HEK293T (cell line): ENCODE measurements around the gene VAMP2.
A peak's percentile ranks its signal among the peaks of the same experiment; 100 is the strongest.

ENCODE experiments used
- CTCF ChIA-PET: fragments of 350-600 bp; formaldehyde crosslinking; extraction: SDS; loops from one replicate; lab custom pipeline; 2021; ENCODE audit warnings: antibody characterized with exemption, inconsistent platforms; lab: Yijun Ruan, JAX
- POLR2A ChIA-PET: fragments of 350-600 bp; formaldehyde crosslinking; extraction: SDS; loops from one replicate; lab custom pipeline; 2020; ENCODE audit warnings: antibody characterized with exemption, inconsistent platforms; lab: Yijun Ruan, JAX
- DNase-seq: peaks from one replicate; pipeline ENCODE4 v3.0.0; 2012; ENCODE audit warnings: mixed read lengths; ENCODE audit errors: extremely low spot score
- ARNT ChIP-seq: fragments of 450-650 bp; IDR thresholded peaks from 2 replicates; pipeline ENCODE4 v1.6.1; 2017; ENCODE audit warnings: mild to moderate bottlenecking
- BHLHE40 ChIP-seq: fragments of 450-650 bp; IDR thresholded peaks from 2 replicates; pipeline ENCODE4 v1.6.1; 2016; ENCODE audit warnings: mild to moderate bottlenecking, moderate library complexity, borderline replicate concordance
- CTBP1 ChIP-seq: fragments of 450-650 bp; IDR thresholded peaks from 2 replicates; pipeline ENCODE4 v1.6.1; 2016; ENCODE audit warnings: borderline replicate concordance
- ELF4 ChIP-seq: fragments of 450-650 bp; IDR thresholded peaks from 2 replicates; pipeline ENCODE4 v1.6.1; 2017; ENCODE audit warnings: antibody characterized with exemption
- FOXA1 ChIP-seq: fragments of 450-650 bp; IDR thresholded peaks from 2 replicates; pipeline ENCODE4 v1.6.1; 2016; ENCODE audit warnings: mild to moderate bottlenecking
- FOXK2 ChIP-seq: fragments of 450-650 bp; IDR thresholded peaks from 2 replicates; pipeline ENCODE4 v1.6.1; 2016; ENCODE audit warnings: mild to moderate bottlenecking
- FOXM1 ChIP-seq: fragments of 450-650 bp; IDR thresholded peaks from 2 replicates; pipeline ENCODE4 v1.6.1; 2017; ENCODE audit warnings: mild to moderate bottlenecking, borderline replicate concordance
- HDGF ChIP-seq: fragments of 450-650 bp; IDR thresholded peaks from 2 replicates; pipeline ENCODE4 v1.6.1; 2017; ENCODE audit warnings: antibody characterized with exemption, borderline replicate concordance
- L3MBTL2 ChIP-seq: fragments of 450-650 bp; conservative IDR thresholded peaks from 2 replicates; pipeline ENCODE4 v1.6.1; 2016; ENCODE audit warnings: mild to moderate bottlenecking
- LEF1 ChIP-seq: fragments of 450-650 bp; IDR thresholded peaks from 2 replicates; pipeline ENCODE4 v1.6.1; 2017; ENCODE audit warnings: mild to moderate bottlenecking, borderline replicate concordance
- NFRKB ChIP-seq: fragments of 450-650 bp; IDR thresholded peaks from 2 replicates; pipeline ENCODE4 v1.6.1; 2016; ENCODE audit warnings: mild to moderate bottlenecking, moderate library complexity
- PKNOX1 ChIP-seq: fragments of 450-650 bp; IDR thresholded peaks from 2 replicates; pipeline ENCODE4 v1.6.1; 2016
- SP1 ChIP-seq: fragments of 450-650 bp; IDR thresholded peaks from 2 replicates; pipeline ENCODE4 v1.6.1; 2017
- SUZ12 ChIP-seq: fragments of 450-650 bp; IDR thresholded peaks from 2 replicates; pipeline ENCODE4 v1.6.1; 2016; ENCODE audit warnings: mild to moderate bottlenecking
- TARDBP ChIP-seq: fragments of 450-650 bp; IDR thresholded peaks from 2 replicates; pipeline ENCODE4 v1.6.1; 2016
- ZNF384 ChIP-seq: fragments of 450-650 bp; IDR thresholded peaks from 2 replicates; pipeline ENCODE4 v1.6.1; 2016

VAMP2 gene

GRCh38 chr17:8160224-8160577 is 2.5 kb downstream of the VAMP2 start:
- no peak for DNase-seq
- ChIA-PET CTCF (no interaction called here), POLR2A (interaction anchor here (1.0 to 2.6 kb wide), 3 partner anchors 8 to 37 kb away, joined by 3 to 12 read pairs (median 4); partner anchors contain the start of gene PER1)
- TF ChIP-seq ELF4 (no peak), CTBP1 (no peak), TARDBP (no peak), ZNF384 (peak; percentile 90), ARNT (no peak), LEF1 (no peak), SP1 (no peak)

DNA sequence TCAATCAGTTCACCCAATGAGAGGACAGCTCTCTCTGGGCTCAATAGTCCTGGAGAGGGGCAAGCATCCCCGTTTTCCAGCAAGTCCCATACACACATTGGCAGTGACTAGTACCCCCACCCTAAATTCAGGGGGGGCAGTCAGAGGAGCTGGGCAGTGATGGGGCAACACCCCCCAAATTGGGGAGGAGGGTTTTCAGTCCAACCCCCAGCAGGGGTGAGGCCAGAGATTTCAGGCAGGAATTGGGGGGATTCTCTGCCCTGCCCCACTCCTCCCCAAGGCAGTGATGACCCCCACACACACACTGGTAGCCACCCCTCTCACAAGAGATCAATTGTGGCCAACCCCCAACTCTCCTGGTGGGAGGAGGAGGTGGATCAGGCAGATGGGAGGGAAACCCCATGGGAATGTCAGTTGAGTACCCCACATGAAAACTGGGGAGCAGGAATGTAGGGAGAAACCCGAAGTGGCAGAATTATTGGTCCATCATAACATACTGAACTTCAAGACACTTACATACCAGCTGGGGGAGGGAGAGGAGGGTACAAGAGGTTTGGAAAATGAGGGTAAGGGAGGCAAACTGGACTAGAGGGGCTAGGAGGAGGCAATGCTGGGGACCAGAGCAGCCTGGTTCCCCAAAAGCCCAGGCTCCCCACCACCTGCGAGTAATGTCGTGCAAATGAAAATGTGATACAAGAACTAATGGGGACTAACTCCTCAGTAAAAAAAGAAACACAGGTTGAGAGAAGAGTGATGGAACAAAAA is 3.1 kb downstream of the VAMP2 start:
- no peak for DNase-seq
- ChIA-PET CTCF (interaction anchor here (0.6 to 1.2 kb wide), 2 partner anchors 33 to 325 kb away, joined by 3 read pairs; no protein-coding TSS in a partner anchor), POLR2A (interaction anchor here (1.5 to 2.6 kb wide), 2 partner anchors 14 to 37 kb away, joined by 4 to 12 read pairs; no protein-coding TSS in a partner anchor)
- TF ChIP-seq CTBP1 = no peak
- TF ChIP-seq ARNT = no peak
- TF ChIP-seq FOXA1 = no peak
- no peak for TF ChIP-seq L3MBTL2
- no peak for TF ChIP-seq BHLHE40
- no peak for TF ChIP-seq LEF1

DNA sequence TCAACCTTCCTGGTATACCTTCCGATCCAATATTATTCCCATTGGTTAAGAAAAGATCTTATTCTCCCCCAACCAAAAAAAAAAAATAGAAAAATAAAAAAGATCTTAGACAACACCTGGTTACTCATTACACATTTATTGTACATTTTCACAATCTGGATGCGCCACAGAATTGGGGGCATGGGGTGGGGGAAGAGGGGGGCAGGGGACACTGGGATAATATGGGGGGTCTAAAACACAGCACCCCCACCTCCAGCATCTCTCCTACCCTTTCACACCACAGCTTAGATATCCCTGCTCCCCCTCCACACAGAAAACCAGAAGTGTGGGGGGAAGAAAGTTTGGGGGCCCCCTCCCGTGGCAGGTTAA is 3.7 kb downstream of the VAMP2 start:
- ChIA-PET CTCF (interaction anchor here (0.6 to 1.2 kb wide), 4 partner anchors 14 to 324 kb away, joined by 3 read pairs; no protein-coding TSS in a partner anchor), POLR2A (interaction anchor here (1.3 kb wide), 1 partner anchor 14 kb away, joined by 11 read pairs; no protein-coding TSS in a partner anchor)
- TF ChIP-seq SUZ12 = no peak
- TF ChIP-seq ELF4 = no peak
- TF ChIP-seq ZNF384 = no peak
- no peak for TF ChIP-seq L3MBTL2
- TF ChIP-seq CTBP1 = no peak
- TF ChIP-seq HDGF = no peak
- TF ChIP-seq PKNOX1 = no peak
- TF ChIP-seq LEF1 = no peak
- TF ChIP-seq FOXK2 = no peak
- TF ChIP-seq FOXA1 = no peak
- TF ChIP-seq NFRKB = no peak
- TF ChIP-seq BHLHE40 = no peak
- no peak for DNase-seq

DNA sequence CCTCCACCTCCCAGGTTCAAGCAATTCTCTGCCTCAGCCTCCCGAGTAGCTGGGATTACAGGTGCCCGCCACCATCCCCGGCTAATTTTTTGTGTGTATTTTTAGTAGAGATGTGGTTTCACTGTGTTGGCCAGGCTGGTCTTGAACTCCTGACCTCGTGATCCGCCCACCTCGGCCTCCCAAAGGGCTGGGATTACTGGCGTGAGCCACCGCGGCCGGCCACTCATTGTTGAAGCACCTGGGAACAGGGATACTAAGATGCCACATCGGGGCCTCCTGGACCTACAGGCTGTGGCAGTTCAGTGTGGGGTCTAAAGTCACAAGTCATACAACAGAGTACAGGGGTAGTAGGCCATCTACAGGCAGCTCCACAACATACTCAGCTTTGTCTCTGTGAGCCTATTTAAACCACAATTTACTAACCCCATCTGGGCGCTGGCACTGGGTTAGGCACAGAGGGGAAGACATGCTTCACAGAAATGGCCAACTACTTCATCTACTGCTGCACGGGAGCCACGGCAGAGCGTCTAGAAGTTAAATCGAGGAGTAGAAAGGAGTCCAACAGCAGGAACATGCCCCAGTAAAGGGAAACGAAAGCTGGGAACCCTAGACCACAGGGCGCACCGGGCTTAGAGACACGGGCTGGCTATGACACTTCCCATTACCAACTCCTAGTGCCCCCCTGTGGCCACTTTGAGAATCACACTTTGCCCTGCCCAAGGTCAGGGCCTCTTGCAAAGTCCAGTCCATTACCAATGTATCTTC is 4.3 kb downstream of the VAMP2 start:
- ChIA-PET POLR2A (interaction anchor here (1.3 to 2.5 kb wide), 2 partner anchors 15 to 18 kb away, joined by 11 read pairs; partner anchors contain the start of gene TMEM107), CTCF (interaction anchor here (0.6 to 1.5 kb wide), 6 partner anchors 15 to 58 kb away, joined by 3 read pairs; partner anchors contain the start of gene HES7)
- peak; percentile 75 for DNase-seq
- TF ChIP-seq NFRKB = no peak
- no peak for TF ChIP-seq ZNF384
- TF ChIP-seq FOXK2 = no peak
- TF ChIP-seq L3MBTL2 = no peak
- no peak for TF ChIP-seq CTBP1
- TF ChIP-seq TARDBP = no peak
- TF ChIP-seq BHLHE40 = no peak
- no peak for TF ChIP-seq SP1
- no peak for TF ChIP-seq LEF1
- no peak for TF ChIP-seq PKNOX1
- no peak for TF ChIP-seq ARNT
- no peak for TF ChIP-seq FOXA1
- no peak for TF ChIP-seq SUZ12
- no peak for TF ChIP-seq HDGF
- no peak for TF ChIP-seq FOXM1
- TF ChIP-seq ELF4 = no peak

- TF ChIP-seq FOXA1 (no peak), L3MBTL2 (peak; percentile 99), SUZ12 (no peak), FOXK2 (no peak), CTBP1 (no peak), LEF1 (no peak; the same call in 1 of the 2 replicates), PKNOX1 (peak; percentile 97)
- CTCF ChIA-PET = interaction anchor here (0.6 to 1.1 kb wide), 4 partner anchors 19 to 36 kb away, joined by 3 to 4 read pairs (median 3); no protein-coding TSS in a partner anchor
- peak; percentile 90 for DNase-seq
- POLR2A ChIA-PET = interaction anchor here (0.6 to 2.8 kb wide), 26 partner anchors 8 to 139 kb away, joined by 3 to 27 read pairs (median 5); partner anchors contain the start of genes AURKB, BORCS6, CTC1 and HES7
Observed at GRCh38 chr17:8156246-8156992, 6.3 kb downstream of the VAMP2 start.
